D341Med (cell line): ENCODE results near the gene TFPT.
A peak's percentile ranks its signal among the peaks of the same experiment; 100 is the strongest.
"Not testable (repeated sequence)": the region's sequence is repeated elsewhere in the genome, so short reads cannot be mapped to it uniquely, and the experiment has no call there.

ENCODE experiments used
- DNase-seq: peaks from one replicate; pipeline ENCODE4 v3.0.0; 2012; ENCODE audit warnings: low spot score

The TFPT gene

DNA sequence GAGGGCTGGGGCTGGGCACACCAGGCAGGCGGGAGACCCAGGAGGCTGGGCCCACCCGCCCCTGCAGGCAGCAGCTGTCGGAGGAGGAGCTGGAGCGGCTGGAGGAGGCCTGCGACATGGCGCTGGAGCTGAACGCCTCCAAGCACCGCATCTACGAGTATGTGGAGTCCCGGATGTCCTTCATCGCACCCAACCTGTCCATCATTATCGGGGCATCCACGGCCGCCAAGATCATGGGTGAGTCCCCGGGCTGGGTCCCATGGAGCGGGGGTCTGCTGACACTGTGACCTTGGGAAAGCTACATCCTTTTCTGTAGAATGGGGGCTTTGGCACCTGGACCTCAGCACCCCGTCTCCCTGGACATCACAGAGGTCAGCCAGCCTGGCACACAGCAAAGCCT is 8.2 kb upstream of the TFPT start:
- no peak for DNase-seq

DNA sequence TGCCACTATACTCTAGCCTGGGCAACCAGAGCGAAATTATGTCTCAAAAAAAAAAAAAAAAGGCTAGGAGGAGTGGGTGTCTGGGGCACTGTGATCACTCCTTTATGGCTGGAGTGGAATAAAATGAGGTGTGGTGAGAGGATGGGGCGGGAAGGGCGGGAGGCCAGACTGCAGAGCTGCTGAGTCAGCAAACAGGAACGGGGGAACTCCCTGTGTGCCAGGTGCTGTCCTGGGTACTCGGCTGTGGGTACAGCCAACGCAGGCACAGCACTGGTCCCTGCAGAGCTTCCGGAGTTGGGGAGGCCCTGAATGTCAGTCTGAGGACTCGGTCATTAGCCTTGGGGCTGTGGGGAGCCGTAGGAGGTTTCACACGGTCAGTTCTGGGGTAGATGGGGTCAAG is 5.8 kb upstream of the TFPT start:
- DNase-seq, result no peak

DNA sequence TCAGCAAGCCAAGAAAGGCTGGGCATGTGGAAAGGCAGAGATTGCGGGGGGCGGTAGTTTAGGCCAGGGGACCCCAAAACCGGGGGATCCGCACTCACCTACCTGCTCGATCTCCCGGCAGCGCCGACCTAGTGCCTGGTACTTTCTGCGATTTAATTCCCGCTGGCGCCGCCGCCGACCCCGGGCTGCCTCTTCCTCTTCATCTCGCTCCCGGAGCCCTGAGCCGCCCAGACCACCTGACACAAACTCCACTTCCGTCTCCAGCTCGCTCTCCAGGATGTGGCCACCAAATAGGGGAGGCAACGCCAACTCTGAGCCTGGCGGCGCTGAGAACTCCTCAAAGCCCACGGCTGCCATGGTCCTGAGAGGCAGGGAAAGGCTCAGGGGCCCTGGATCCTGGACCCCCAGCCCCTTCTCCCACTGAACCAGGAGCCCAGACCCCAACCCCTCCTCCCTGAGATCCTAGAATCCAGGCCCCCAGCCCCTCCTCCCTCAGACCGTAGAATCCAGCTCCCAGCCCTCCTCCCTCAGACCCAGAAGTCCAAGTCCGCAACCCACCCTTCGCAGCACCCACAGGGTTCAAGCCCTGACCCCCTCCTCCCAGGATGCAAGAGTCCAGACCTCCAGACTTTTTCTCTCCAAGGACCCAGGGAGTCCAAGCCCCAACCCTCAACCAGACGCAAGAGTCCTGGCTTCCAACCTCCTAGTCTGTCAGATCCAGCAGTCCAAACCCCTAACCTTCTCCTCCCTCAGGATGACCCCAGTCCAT is 933 bp downstream of the TFPT start:
- peak; percentile 58 for DNase-seq

DNA sequence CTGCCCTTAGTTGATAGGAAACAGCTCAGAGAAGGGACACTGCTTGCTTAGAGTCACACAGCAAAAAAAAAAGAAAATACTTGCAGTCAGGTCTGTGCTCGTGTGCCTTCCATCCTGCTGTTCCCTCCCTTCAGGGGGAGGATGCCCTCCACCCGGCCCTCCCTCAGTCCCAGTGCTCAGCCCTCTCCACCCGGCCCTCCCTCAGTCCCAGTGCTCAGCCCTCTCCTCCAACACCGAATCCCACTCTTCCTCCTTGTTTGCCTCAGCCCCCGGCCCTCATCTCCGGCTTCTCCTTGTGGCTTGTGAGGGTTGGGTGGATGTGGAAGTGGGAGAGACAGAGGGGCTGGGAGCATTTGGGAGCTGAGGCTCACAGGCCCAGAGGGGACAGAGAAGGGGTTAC is 5.8 kb downstream of the TFPT start:
- no peak for DNase-seq

DNA sequence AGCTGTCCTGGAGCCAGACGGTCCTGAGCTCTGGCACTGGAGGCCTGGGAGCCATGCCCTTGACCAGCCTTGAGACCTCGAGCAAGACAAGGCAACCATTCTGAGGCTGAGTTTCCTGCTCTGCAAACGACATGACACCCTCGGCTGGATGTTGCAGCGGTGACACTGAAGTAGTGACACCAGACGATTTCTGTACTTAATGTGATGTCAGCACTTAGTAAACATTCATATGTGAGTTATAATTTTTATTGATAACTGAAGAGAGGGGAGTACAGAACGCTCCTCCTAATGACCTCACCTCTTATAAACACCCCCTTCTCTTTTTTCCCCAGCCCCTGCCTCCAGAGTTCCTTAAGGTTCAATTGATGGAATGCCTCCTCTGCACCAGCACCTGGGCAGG is 7.0 kb downstream of the TFPT start:
- DNase-seq, result no peak

DNA sequence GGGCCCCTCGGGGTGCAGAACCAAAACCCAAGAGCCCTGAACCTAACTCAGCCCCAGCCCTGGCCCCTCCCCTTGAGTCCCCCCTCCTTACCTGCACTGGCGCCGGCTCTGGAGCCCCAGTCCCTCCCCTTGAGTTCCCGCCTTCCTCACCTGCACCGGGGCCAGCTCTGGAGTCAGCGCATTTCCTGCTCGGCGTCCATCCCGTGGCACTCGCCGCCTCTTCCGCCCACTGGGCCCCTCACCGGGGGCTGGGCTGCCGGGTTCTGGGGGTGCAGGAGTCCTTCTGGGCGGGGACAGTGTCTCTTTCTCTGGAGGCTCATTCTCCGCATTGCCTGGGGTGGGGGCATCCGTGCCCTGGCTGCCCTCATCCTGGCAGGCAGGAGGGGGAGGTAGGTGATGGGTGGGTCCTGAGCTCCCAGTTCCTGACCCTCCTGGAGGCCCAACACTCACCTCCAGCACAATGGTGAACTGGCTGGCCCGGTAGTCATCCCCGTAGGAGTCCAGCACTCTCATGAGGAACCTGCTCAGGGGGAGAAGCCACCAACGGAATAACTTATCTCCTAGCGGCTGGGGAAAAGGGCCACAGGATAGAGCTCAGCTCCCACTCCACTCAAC is 7.5 kb downstream of the TFPT start:
- DNase-seq, result no peak

DNA sequence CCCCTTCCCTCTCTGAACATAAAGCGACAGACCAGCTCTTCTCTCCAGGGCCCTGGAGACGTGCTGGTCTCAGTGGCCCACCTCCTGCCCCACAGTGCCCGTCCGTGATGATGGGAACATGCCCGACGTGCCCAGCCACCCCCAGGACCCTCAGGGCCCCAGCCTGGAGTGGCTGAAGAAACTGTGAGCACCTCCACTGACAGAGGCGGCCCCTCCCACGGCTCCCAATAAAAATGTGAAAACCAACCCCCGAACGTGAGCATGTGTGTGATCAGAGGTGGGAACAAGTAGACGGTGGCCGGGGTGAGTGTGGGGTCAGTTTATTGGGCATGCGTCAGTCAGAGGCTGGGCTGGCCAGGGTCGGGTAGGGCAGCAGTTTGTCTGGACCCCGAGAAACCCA is 8.7 kb downstream of the TFPT start:
- peak; percentile 3 for DNase-seq

DNA sequence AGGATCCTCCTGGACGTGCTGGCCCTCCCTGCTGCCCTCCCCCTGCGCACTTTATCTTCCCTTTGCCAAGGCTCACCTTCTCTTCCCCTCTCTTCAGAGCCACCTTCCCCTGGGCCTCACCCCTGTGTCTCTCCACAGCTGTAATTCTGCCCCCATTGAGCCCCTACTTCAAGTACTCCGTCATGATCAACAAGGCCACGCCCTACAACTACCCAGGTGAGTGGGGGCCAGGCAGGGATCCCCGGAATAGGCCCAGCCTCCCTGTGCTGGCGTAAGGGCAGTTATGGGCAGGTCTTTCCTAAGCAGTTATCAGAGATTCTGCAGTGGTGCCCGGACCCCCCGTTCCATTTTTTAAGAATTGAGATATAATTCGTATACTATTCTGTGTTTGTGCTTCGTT is 9.7 kb downstream of the TFPT start:
- peak; percentile 9 for DNase-seq

DNA sequence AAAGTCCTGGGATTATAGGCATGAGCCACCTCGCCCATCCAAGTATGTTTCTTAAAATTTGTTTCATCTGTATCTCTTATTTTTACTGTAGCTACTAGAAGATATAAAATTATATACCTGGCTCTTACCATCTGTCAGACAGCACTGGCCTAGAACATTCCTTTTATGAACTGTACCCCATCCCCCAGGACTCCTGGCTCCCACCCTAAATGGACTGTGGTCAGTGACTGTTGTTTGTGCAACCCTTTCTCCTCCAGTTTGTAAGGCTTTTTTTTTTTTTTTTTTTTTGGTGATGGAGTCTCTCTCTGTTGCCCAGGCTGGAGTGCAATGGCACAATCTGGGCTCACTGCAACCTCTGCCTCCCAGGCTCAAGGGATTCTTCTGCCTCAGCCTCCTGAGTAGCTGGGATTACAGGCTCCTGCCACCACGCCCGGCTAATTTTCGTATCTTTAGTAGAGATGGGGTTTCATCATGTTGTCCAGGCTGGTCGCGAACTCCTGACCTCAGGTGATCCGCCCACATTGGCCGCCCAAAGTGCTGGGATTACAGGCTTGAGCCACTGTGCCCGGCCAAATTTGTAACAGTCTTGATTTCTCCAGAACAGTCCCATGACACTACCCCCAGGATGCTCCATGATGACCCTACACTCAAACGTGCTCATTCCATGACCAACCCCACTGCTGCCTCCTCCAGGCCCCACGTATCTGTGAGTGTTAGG is 10.3 kb downstream of the TFPT start:
- DNase-seq, result no peak

DNA sequence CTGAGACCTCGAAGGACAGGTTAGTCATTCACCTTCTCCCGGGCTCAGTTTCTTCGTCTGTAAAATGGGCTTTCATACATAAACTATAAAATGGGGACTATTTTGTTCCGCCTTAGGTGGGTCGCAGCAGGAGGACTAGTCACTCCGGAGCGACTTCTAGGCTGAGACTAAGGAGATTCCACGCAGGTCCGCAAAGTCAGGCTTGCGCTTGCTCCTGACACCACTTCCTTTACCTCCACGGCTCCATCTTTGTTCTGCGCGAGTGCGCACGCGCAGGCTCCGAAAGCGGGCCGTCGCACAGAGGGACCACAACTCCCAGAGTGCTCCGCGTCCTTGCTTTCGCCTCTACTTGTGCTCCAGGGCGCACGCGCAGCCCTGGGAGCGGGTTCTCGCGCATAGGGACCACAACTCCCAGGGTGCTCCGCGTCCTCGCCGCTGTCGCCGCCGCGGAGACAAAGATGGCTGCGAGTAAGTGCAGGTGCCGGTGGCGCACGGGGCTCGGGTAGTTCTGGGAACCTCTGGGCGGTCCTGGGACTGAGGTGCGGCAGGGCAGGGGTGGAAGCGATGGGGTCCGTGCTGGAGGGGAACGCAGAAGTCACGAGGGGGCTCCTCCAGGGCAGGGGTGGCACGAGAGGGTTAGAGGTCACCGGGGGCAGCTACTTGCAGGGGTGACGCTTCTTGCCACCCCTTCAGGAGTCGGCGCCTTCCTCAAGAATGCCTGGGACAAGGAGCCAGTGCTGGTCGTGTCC is 12.9 kb downstream of the TFPT start, which contains the start of gene NDUFA3:
Gene NDUFA3, plus strand, starts transcription at position 435 of the 749 bp plus-strand sequence. Its CDS starts 24 bp downstream, at position 459.
- DNase-seq, result peak; percentile 100

DNA sequence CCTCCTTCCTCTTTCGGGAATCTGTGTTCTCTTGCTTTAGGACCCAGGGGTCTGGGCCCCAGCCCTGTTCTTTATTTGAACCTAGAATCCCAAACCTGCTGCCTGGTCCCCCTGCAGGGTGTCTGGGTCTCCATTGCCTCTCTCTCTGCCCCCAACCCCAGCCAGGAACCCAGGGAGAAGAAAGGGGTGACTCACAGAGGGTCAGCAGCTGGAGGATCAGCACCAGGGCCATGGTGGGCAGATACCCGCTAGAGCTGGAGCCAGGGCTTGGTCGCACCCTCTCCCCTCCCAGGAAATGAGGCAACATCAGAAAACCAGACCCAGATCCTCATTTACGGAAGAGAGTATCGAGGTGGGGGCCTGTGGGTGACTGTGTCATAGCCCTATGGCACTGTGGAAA is 14.9 kb downstream of the TFPT start, which contains the start of gene OSCAR:
Gene OSCAR, minus strand, starts transcription at position 243 of the 400 bp plus-strand sequence. Its CDS starts 11 bp downstream, at position 232.
- DNase-seq, result no peak

DNA sequence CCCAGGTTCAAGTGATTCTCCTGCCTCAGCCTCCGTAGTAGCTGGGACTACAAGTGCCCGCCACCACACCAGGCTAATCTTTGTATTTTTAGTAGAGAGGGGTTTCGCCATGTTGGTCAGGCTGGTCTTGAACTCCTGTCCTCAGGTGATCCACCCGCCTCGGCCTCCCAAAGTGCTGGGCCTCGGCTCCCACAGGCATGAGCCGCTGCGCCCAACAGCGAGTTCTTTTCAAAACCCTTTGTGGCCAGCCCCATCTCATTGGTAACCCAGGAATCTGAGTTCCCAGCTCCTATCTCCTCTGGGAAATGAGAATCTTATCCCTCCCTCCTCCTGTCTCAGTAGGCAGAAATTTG is 15.6 kb downstream of the TFPT start:
- not testable (repeated sequence) for DNase-seq

DNA sequence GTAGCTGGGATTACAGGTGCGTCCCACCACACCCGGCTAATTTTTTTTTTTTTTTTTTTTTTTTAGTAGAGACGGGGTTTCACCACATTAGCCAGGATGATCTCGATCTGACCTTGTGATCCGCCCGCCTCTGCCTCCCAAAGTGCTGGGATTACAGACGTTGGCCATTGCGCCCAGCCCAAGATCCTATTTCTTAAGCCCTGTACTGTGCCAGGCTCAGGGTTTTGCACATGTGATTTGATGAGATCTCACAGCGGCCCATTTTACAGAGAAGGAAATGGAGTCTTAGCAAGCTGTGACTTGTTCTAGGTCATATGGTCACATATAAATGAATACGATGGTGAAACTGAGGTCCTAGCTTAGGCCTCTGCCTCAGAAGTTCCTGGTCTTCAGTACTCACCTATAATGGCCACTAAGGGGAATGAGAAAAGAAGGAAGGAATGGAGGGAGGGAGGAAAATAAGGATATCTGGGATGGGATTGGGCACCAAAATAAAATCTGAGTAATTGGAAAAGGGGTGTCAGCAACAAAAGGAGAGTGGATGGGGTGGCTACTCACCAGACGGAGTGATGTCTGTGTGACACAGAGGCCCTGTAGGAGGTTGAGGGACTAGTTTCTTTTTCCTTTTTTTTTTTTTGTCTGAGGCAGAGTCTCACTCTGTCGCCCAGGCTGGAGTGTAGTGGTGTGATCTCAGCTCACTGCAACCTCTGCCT is 16.1 kb downstream of the TFPT start:
- DNase-seq, result no peak

DNA sequence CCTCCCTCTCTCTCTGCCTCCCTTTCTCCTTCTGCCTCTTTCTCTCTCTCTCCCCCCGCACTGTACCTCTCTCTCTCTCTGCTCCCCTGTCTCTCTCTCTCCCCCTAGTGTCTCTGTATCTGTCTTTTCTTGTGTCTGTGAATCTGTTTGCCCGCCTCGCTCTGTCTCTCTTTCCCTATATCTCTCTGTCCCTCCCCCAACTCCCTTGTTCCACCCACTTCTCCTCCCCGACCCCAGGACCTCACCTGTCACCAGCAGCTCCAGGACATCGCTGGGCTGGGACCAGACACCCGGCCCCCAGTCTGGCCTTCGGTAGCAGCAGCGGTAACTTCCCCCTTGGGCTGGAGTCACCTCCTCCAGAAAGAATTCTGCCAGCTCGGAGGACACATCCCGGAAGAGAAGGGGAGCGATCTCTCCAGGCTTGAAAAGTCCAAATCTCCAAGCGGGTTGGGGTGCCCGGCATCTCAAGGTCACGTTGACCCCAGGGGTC is 18.8 kb downstream of the TFPT start:
- no peak for DNase-seq

DNA sequence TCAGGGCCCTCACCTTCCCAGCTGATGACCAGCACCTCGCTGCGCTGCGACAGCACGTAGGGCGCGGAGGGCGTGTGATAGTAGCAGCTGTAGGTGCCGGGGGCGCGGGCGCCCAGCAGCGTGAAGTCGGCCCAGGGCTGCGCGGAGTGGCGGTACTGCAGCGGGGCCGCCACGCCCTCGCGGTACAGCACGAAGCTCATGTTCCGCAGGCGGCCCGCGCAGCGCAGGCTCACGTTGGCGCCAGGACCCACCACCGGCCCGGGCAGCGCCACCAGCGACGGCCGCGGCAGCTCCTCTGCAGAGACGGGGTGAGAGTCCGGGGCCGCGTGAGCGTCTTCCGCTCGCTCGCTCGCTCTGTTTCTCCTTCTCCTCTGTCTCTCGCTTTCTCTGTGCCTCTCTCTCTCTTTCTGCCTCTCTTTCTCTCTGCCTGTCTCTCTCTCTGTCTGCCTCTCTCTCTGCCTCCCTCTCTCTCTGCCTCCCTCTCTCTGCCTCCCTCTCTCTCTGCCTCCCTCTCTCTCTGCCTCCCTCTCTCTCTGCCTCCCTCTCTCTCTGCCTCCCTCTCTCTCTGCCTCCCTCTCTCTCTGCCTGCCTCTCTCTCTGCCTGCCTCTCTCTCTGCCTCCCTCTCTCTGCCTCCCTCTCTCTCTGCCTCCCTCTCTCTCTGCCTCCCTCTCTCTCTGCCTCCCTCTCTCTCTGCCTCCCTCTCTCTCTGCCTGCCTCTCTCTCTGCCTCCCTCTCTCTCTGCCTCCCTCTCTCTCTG is 19.4 kb downstream of the TFPT start:
- peak; percentile 77 for DNase-seq

DNA sequence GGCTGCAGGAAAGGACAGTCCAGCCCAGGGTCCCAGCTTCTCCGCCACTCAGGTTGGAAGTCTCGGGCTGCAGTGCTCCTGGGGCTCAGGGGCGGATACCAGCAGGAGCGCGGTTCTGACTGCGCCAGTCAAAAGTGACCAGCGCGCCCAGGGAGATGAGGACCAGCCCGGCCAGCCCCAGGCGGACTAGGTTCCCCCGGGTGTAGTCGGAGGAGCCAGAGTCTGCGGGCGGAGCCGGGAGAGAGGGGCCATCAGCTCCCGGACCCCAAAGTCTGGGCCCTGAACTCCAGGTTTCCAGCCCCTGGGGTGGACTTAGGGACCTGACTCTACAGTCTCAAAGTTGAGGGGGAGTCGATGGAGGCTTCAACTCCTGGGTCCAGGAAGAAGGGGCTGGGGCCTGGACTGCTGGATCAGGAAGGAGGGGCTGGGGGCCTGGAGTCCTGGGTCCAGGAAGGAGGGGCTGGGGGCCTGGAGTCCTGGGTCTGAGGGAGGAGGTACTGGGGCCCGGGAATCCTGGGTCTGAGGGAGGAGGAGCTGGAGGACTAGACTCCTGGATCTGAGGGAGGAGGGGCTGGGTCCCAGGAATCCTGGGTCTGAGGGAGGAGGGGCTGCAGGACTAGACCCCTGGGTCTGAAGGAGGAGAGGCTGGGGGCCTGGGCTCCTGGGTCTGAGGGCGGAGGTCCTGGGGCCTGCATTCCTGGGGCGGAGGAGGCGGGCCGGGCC is 20.2 kb downstream of the TFPT start:
- DNase-seq, result no peak

DNA sequence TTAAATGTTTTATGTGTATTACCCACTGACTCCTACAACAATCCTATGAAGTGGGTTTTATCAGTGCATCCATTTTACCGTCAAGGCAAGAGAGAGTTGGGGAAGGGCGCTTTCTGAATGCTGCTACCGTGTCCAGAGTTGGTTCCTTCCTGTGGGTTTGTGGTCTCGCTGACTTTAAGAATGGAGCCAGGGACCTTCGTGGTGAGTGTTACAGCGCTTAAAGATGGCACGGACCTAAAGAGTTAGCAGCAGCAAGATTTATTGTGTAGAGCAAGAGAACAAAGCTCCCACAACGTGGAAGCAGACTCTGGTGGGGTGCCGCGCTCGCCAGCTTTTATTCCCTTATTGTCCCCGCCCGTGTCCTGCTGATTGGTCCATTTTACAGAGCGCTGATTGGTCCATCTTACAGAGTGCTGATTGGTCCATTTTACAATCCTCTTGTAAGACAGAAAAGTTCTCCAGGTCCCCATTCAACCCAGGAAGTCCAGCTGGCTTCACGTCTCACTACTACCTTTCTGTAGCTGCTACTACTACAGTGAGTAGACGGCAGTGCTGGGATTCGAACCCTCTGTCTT is 20.9 kb downstream of the TFPT start:
- DNase-seq, result no peak

DNA sequence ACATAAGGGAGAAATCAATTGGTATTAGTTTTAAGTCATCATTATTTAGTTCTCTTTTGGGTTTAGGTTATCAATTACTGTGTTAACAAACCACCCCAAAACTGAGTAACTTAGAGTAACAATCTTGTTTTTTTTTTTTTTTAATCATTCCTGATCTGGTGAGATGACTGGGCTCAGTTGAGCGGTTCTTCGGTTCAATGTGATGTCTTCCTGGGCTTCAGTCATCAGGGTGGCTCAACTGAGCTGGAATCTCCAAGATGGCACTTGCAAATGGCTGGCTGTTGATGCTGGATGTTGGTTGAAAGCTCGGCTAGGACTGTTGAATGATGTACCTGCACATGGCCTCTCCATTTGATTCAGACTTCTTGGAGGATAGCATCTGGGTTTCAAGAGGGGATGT is 31.0 kb downstream of the TFPT start:
- no peak for DNase-seq

DNA sequence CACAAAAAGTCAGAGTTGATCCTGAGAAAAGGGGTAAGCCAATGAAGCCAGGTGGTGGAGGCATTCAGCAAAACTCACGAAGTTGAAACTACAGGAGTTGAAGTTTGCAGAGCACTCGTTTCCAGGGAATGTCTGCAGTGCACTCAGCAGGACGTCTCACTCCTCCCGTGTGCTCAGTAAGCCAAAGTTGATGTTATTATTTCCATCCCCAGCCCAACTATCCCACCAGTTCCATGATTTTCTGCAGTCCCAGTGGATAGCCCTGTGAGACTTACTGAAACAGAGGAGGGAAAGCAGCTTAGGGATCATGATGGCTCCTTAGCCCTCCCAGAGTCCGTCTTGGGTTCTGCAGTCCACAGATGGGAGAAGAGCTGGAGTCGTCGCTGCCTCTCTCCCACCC is 34.4 kb downstream of the TFPT start, which contains the start of gene TARM1:
Gene TARM1, minus strand, starts transcription at position 334 of the 400 bp plus-strand sequence. Its CDS starts 25 bp downstream, at position 309.
- DNase-seq, result no peak

DNA sequence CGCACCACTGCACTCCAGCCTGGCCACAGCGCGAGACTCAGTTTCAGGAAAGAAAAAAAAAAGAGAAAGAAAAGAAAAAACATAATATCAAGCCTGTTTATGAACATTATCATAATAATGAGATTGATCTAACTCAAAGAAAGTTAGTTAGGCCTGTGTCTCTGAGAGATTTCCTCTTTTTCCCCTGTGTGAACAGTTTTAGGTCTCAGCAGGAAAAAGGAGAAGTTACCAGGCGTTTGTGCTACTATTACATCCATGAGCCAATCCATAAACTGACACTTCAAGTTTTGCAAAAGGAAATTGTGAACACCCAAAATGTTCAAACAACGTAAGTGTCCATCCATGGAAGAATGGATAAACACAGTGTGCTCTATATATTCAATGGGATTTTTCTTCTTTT is 38.1 kb downstream of the TFPT start:
- no peak for DNase-seq
